IPS-NIHi7 (cell line): ENCODE data around the gene MIXL1.
"Not testable (repeated sequence)": the region's sequence is repeated elsewhere in the genome, so short reads cannot be mapped to it uniquely, and the experiment has no call there.

Source experiments
- DNase-seq: peaks from one replicate; pipeline ENCODE4 v3.0.0; 2012; ENCODE audit warnings: mixed read lengths; ENCODE audit errors: extremely low spot score

The MIXL1 gene

DNA sequence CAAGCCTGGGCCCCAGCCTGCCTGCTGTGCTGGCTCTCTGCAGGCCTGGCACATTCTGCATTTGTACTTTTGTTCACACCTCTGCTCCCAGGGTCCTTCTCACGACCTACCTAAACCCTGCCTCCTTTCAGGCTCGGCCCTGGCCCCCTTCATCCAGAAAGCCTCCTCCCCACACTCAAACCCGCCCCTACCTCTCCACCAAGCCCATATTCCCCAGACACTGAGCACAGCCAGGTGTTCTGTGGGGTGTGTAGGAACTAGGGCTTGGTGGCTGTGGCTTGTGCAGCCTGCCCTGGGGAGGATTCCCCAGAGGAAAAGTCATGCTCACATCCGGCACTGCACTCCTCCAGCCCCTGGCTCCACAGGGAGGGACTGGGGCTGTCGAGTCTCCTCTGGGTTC is 8.2 kb upstream of the MIXL1 start:
- DNase-seq, result peak; percentile 32

DNA sequence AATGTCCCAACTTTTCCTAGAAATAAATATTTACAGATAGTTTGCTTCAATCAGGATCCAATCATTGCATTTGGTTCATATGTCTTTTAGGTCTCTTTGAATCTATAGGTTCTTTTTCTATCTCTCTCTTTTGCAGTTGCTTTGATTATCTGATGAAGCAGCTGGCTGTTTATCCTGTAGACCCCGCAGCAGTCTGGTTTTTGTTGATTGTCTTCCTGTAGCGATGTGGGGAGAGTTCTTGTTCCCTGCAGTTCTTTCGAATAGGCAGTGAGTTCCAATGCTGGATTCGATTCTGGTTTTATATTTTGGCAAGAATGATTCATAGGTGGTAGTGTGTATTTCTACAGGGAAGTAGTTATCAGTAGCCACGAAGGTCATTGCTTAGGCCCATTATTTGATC is 7.4 kb upstream of the MIXL1 start:
- DNase-seq, result no peak

DNA sequence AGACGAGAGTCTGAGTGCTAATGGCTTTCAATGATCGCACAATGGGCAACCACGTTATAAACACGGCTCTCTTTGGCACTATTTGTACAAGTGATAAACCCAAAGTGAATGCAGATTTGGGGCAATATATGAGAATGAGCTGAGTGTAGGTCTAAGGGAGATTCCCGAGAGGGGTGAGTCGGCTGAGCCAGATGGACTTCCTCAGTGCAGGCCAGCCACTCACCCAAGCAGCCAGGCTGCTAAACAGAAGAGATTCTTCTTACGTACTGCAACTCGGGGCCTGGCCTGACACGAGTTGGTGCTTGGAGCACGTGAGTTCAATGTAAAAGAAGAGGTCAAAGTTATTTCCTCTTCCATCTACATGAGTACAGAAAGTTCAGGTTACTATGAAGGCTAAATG is 6.2 kb upstream of the MIXL1 start:
- DNase-seq, result no peak

- peak; percentile 35 for DNase-seq
Observed at GRCh38 chr1:226220473-226221189, 2.8 kb upstream of the MIXL1 start.

DNA sequence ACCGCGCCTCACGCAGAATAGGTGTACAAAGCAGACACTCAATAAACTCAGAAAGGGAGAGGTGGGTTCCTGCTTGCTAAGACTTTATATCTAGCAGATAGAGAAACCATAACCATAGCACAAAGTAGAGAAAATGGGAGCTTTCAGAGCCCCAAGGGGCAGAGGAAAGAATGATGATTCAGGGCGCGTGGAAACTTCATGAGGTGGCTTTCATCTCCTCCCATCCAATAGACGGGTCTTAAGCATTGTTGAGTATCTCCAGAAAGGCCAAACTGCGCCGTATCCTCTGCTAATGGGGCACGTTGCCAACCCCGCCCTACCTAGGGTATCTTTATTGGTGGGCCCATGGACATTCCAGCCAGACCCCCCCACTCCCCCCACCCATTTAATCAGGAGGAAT is 778 bp upstream of the MIXL1 start:
- DNase-seq, result no peak

DNA sequence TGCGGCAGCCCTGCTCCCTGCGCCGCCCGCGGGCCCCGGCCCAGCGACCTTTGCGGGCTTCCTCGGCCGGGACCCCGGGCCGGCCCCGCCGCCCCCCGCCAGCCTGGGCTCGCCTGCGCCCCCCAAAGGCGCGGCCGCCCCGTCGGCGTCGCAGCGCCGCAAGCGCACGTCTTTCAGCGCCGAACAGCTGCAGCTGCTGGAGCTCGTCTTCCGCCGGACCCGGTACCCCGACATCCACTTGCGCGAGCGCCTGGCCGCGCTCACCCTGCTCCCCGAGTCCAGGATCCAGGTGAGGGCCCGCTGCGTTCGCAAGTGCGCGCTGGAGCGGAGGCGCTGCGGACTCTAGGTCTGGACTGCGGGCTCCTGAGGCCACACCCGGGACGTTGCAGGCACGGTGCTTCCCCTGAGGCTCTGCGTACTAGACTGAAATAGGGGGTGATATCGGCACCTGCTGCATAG is 351 bp downstream of the MIXL1 start:
- DNase-seq, result peak; percentile 65

DNA sequence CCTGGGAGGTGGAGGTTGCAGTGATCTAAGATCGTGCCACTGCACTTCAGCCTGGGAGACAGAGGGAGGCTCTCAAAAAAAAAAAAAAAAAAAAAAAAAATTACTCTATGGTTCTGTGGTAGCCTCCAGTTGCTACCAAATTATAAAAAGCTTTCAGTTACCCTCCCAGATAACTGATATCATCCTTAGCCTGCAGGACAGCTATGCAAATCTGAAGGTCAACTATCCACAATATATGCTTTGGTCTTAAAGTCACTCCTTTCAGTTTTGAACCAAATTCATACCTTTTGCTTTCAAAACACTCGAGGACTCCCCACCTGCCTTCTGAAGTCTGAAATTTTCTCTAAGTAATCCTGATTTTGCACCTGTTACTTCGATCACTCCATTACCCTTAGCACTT is 3.1 kb downstream of the MIXL1 start:
- no peak for DNase-seq

GRCh38 chr1:226233293-226233692 is 9.8 kb downstream of the MIXL1 start:
- no peak for DNase-seq

DNA sequence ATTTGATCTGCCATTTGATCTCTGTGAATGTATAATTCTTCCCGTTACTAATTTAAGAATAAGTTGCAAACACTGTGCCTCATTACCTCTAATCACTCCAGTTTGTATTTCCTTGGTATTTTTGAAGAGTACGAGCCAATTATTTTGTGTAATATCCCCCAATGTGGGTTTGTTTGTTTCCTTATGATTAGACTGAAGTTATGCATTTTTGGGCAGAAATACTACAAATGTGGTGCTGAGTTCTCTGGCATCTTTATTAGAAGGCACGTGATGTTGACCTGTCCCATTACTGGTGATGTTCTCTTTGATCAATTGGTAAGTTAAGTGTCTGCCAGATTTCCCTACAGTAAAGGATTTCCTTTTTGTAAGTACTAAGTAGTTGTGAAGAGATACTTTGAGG is 10.3 kb downstream of the MIXL1 start:
- no peak for DNase-seq

GRCh38 chr1:226236826-226237225 is 13.4 kb downstream of the MIXL1 start:
- DNase-seq, result no peak

DNA sequence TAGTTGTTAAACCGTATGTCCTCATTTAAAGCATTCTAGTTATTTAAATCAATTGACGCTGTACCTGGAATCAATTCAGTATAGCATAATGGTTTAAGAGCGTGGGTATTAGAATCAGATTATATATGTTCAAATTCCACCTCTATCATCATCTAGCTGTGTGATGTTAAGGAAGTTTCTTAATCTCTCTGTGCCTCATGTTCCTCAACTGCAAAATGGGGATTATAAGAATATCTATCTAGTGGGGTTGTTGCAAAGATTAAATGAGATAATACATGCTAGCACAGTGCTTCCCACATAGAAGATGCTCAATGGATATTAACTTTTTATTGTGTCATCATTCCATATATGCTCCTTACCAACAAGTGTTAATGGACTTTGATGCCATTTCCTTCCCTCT is 16.0 kb downstream of the MIXL1 start:
- DNase-seq, result no peak

DNA sequence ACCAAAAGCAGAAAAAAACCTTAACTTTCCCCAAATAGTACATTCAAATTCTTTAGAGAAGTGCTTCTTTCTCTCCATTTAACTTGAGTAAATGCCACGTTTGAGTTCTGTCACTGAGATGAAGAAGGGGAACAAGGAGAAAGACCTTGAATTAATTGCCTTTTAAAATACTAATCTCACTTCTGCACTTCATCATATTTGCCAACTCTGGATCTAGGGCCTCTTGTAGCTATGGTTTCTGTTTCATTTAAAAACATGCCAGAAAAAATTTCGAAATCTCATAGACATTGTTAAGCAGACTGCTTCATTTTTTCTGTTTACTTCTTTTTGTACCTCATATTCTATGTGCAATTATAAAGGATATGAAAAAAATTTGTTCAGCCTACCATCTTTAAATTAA is 24.6 kb downstream of the MIXL1 start:
- DNase-seq, result no peak

- DNase-seq, result no peak
Observed at GRCh38 chr1:226248796-226249195, 25.3 kb downstream of the MIXL1 start.

- DNase-seq, result no peak
Observed at GRCh38 chr1:226250511-226250910, 27.0 kb downstream of the MIXL1 start.

DNA sequence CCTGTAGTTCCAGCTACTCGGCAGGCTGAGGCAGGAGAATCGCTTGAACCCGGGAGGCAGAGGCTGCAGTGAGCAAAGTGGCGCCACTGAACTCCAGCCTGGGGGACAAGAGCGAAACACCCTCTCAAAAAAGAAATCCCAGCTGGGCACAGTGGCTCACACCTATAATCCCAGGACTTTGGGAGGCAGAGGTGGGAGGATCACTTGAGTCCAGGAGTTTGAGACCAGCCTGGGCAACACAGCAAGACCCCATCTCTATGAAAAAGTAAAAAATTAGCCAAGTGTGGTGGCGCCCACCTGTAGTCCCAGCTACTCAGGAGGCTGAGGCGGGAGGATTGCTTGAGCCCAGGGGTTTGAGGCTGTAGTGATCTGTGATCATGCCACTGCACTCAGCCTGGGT is 29.4 kb downstream of the MIXL1 start:
- DNase-seq, result not testable (repeated sequence)

GRCh38 chr1:226253933-226254332 is 30.5 kb downstream of the MIXL1 start:
- no peak for DNase-seq

- DNase-seq, result no peak
Observed at GRCh38 chr1:226255380-226255779, 31.9 kb downstream of the MIXL1 start.

GRCh38 chr1:226261818-226262217 is 38.4 kb downstream of the MIXL1 start:
- DNase-seq, result no peak

- DNase-seq, result no peak
Observed at GRCh38 chr1:226268421-226269124, 45.1 kb downstream of the MIXL1 start.

GRCh38 chr1:226272233-226272902 is 48.9 kb downstream of the MIXL1 start:
- not testable (repeated sequence) for DNase-seq

- DNase-seq, result no peak
Observed at GRCh38 chr1:226274138-226274537, 50.7 kb downstream of the MIXL1 start.

- no peak for DNase-seq
Observed at GRCh38 chr1:226276077-226276682, 52.7 kb downstream of the MIXL1 start.
